ENCODE results near the gene FGFR2.

The FGFR2 gene

DNA sequence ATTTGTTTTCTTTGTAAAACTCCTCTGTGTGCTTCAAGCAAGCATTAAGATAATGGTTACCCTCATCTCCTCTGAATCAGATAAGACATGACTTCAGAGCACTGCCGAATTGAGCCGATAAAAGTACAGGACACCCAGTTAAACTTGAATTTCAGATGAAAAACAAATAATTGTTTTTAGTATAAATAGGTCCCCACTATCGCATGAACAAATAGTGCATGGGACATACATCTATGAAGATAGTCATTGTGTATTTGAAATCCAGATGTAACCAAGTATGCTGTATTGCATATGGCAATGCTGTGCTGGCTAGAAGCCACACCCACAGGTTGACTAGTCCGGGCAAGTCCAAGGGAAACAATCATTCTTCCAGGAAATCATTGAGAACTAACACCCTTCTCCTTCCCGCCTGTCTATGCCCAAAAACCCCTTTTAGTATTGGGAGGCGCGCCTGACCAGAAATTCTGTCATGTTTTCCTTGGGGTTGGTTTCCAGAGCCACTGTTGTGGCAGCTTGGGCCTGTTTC is 12.6 kb upstream of the FGFR2 start:
- no peak for DNase-seq (ENCODE audit: low read depth)

DNA sequence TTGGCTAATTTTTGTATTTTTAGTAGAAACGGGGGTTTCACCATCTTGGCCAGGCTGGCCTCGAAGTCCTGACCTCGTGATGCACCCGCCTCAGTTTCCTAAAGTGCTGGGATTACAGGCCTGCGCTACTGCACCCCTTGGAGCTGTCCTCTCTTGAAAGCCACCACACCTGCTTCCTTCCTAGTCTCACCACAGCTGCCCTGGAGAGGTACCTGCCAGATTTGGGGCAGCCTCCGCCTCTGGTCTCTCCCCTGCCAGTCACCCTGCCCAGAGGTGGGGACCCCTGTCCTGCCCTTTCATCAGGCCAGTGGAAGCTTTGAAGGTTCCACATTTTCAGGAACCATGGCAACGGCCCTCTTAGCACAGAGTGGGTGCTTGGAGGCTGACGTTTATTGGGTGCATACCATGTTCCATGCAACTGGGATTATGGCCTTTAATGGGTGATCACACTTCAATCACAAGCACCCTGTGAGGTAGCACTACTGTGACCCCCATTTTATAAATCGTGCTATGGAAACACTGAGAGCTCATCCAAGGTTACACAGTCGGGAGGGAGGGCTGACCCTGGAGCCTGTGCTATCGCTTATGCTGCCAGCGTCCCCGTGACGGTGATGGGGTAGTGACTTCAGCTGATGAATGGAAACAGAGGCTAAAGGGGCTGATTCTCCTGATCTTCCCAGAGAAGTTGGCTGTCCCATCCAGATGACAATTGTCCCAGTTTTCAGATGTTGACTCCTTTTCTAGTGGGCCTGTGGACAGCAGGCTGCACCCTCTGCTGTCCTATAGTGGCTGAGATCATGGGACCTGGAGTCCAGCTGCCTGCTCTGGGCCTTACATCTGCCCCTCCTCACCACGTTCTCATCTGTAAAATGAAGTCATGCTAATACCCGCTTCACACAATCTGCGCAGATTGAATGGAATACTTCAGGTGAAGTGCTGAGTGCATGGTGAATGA is 11.5 kb upstream of the FGFR2 start:
- no peak for DNase-seq (ENCODE audit: low read depth)

DNA sequence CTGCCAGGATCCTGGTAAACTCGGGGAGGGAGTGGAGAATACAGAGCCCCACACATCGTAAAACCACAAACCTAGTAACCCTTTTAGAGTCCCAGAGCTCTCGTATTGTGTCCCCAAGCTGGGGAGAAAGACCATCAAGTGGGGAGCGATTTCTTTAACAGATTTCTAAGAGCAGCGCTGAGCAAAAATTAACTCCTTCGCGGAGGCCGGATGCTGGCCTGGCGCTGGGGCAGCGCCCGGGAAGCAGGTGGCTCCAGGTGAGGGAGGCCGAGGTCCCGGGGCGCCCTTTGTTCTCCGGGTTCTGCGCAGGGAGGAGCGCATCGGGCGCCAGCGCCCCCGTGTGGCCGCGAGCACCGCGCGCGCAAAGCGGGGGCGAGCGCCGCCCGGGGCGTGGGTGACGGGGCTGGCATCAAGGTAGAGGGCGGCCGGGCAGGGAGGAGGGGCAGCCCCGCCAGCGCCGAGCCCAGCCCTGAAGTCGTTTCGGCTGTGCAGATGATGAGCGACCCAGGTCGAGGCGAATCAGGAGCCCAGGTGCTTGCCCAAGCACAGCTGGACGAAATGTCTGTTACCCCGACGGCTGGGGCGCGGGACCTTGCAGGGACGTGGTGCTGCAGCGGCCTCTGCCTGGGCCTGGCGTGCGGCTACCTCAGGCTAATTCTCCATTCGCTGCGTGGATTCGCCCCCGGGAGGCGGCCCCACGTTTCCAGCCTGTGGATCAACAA is 10.4 kb upstream of the FGFR2 start:
- no peak for DNase-seq (ENCODE audit: low read depth)

DNA sequence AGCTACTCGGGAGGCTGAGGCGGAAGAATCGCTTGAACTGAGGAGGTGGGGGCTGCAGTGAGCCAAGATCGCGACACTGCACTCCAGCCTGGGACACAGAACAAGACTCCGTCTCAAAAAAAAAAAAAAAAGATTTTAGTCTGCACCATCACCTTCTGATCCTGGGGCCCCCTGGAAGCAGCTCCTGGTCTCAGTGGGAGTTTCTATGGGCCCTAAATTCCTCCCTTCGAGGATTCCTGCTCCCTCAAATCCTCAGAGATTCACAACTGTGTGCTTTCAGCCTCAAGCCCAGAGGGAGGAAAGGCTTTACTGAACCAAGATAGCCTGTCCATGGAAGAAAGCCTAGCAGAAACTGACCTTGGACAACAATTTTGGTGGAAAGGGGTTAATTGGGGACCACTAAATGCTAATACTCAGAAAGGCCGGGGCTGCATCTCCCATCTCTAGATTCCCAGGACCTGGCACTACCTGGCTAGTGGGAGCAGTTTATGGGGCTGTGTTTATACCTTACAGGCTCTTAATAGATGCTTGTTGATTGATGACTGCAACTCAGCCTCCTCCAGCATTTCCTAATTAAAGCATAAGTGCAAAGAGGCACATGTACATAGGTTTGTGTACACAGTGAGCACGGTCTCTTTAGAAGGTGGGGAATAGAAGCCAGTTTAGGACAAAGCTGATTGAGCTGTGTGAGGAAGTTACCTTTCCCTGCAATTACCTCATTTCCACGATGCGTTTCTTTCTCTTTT is 9.2 kb upstream of the FGFR2 start:
- no peak for DNase-seq (ENCODE audit: low read depth)

DNA sequence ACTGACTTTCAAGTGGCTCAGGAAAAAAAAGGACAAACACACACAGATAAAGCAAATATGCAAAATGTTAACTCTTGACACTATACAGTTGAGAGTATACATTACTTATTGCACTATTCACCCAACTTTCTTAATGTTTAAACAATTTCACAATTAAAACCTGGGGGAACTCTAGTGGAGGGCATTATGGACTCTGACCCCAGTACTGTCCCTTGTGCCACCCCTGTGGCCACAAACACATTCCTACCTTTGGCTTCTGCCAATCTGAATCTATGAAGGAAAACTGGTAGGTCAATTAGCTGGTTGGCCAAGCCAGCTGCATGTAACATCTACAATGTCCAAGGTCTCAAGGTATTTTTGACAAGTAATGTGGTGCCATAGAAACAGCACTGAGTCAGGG is 7.5 kb upstream of the FGFR2 start:
- DNase-seq (ENCODE audit: low read depth) = no peak

DNA sequence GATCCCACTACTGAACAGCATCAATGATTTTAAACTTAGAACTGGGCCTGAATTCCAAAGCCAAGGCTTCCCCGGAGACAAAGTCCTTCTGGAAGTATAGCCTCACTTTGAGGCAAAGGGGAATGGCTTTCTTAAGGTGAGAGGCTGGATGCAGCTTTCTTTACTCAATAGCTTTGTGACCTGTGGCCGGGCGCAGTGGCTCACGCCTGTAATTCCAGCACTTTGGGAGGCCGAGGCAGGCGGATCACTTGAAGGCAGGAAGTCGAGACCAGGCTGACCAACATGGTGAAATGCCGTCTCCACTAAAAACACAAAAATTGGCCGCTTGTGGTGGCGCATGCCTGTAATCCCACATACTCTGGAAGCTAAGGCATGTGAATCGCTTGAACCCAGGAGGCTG is 3.2 kb upstream of the FGFR2 start:
- no peak for DNase-seq (ENCODE audit: low read depth)

DNA sequence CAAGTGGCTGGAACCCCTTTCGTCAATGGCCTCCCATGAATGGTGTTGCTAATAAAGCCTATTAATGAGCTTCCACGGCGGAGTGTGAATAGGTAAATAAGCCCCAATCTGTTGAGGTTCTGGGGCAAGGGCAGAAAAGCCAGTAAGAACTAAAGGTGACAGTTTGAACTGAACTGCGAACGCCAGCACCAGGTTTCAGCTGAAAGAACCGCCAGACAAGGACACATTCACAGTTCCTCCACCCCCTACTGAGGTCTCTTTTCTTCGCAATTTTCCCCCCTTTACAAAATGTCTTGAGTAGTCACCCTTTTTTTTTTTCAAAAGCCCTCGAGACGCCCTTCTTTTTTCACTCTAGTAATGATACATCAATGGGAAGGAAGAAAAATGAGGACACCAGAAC is 2.4 kb upstream of the FGFR2 start:
- DNase-seq (ENCODE audit: low read depth) = no peak

DNA sequence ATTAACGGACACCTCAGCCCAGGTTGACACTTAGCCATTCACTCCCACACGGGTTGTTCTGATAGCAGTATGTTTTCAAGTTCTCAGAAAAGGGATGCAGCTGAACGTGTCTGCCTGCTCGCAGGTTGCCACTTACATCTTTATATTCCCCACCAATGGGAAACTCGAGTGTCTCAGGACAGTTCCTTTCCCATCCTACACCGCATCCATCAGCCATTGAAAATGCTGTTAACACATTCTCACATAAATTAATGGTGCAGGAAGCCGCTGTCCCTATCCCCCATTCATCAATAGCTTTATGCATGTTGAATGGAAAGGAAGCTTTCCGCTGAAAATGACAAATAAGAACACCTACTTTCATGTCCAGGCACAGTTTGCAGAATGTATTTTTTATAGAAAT is 1.7 kb upstream of the FGFR2 start:
- no peak for DNase-seq (ENCODE audit: low read depth)

DNA sequence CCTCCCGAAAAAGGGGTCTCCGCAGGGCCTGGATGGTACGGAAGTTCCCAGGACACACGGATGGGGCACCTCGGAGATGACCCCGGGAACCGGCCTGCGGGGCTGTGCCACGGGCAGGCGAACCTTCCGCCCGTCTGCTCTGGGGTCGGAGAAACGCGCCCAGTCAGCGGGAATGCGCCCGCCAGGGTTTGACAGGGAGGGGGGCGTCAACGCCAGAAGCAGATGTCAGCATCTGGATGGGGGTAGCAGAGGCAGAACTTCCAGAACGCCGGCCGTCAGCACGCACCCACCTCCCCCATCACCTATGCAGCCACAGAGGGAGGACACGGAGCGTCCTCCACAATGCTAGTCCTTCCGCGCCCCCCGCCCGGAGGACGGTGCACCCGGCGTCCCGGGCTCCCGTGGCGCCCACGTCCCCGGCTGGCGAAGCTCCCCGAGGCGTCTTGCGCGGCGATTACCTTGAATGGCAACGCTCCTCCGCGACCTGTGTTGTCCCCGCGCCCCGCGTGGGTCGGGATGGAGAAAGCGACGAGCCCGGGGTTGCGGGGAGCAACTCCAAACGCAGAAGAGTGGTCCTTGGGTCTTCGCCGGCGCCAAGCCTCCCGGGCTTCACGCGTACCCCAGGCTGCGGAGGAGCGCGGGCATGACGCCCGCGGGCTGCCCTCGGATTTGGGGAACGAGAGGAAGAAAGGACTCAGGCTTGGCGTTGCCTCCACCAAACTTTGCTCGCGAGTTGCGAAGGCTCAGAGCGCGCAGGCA is 561 bp downstream of the FGFR2 start:
- no peak for DNase-seq (ENCODE audit: low read depth)

DNA sequence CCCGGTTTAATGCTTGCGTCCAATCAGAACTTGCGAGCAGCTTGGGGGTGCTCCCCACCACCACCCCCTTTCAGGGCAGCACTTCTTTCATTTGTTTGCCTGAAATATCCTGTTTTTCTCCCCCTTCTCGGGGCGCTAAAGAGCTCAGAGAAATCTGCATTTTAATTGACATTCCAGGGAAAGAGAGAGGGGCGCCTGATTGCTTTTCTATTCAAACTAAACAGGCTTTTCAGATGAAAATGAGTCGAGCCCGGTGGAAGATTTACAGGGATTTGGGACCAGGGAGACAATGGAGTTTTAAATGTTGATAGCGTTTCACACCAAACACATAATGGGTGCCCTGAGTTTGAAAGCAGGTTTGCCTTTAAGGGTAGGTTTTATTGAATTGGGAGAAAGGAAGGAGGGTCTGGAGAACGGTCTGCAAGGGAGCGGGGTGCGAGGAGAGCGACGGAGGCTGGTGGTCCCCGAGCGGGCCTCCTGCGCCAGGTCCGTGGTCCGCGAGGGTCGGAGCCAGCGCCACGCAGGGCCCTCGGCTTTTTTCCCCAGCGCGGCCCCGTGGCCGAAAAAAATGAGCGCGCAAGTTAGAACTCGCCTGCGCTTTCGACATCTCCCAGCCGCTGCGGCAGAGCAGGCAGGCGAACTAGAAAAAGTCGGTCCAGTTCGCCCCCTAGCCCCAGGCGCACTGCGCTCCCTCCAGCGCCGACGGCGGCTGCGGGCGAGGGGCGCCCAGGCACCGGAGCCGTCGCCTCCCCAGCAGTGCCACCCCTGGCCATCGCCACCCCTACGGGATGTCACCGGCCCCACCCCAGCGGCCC is 1.3 kb downstream of the FGFR2 start:
- no peak for DNase-seq (ENCODE audit: low read depth)

DNA sequence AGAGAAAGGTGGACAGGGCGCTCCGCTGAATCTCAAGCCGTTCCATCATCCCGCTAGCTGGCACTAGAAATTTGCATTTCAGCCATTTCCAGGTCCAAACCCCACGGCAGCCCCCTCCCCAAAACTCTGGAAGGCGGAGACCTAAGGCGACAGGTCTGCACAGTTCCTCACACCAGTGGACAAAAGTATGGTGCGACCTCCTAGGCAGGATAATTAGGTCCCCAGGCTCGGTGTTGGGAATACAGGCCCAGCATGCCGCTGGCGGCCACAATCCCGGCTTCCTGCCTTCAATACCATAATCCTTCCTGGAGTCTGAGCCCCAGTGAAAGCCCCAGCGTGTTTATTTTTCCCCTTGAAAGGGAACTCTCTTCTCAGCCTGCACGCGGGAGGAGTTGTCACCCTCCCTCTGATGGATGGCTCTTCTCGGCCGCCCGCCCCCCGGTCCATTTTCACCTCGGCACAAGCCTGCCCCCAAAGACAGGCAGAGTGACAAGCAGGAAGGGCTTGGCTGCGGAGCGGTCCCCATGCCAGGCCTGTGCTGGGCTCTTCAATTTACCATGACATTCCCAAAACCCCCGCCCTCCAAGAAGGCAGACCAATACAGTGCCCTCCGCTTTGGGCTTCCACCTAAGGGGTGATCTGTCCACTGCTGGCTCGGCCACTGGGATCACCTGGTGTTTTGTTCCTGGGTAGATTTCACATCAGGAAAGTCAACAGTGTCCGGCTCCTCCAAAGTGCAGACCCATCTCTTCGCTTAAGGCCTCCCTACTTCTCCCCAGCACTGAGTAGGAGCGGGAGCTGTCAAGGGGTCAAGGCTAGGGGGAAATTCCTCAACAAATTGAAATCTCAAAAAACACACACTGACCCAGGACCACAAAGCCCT is 2.2 kb downstream of the FGFR2 start:
- no peak for DNase-seq (ENCODE audit: low read depth)

DNA sequence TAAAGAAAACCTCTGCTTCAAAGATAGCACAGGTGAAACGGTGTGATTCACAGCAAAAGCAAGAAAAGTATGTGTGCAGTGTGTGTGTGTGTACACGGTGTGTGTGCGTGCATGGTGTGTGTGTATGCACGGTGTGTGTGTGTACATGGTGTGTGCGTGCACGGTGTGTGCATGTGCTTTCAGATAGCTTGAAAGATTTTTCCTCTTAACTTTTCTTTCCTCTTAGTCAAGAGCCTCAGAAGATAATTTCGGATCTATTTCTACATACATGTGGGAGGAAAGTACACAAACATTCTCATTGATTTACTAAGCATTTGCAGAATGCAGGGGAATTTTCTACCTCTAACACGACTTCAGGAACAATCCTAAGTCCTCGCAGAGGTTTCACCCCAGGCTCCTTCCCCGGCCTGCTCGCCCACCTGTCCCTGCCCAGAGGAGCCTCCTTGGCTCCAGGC is 2.9 kb downstream of the FGFR2 start:
- no peak for DNase-seq (ENCODE audit: low read depth)

DNA sequence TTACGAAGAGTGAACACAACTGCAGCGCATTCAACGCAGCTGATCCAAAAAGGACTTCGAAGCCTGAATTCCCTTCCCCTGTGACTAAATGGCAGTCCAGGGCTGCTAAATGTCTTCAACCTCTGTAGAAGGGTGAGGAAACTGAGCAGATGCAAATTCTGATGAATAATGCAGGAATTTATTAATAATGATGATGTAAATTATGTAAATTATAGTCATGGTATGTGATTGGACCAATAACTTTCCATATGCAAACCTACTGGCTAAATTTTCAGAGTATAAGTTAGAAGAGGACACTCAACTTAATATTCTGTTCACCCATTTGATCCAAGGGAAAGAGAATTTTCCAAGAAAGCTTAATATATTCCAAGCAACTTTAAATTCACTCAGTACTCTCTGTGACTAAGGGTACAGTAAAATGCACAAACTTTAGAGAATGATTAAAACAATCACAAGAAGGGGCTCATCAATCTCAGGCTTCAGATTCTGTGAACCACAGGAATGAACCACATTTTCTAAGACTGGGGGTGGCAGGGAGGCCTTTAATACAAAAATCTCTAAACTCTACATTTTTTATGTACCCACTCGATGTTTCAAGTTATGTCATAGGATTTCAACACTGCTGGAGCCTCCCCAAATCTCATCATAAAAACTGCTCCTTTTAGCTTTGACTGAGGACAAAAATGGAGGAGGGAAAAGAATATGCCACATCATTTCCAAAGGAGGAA is 3.5 kb downstream of the FGFR2 start:
- no peak for DNase-seq (ENCODE audit: low read depth)

DNA sequence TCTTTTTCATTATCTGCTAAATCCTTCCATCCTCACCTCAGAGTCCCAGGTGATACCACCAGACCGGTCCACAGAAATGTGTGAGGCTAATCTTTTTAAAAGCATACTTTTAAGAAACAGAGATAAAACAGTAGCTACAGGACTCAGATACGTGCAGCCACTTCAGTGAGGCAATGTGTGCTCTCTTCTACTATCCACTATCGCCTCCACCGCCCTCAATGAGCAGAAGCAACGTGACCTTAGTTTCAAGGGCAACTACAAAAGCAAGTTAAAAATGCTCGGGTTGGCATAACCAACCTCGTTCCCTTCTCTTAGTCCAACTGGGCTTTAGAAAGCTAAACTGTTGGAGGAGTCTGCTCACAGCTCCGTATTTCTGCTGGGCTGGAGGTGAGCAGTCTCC is 4.2 kb downstream of the FGFR2 start:
- no peak for DNase-seq (ENCODE audit: low read depth)

DNA sequence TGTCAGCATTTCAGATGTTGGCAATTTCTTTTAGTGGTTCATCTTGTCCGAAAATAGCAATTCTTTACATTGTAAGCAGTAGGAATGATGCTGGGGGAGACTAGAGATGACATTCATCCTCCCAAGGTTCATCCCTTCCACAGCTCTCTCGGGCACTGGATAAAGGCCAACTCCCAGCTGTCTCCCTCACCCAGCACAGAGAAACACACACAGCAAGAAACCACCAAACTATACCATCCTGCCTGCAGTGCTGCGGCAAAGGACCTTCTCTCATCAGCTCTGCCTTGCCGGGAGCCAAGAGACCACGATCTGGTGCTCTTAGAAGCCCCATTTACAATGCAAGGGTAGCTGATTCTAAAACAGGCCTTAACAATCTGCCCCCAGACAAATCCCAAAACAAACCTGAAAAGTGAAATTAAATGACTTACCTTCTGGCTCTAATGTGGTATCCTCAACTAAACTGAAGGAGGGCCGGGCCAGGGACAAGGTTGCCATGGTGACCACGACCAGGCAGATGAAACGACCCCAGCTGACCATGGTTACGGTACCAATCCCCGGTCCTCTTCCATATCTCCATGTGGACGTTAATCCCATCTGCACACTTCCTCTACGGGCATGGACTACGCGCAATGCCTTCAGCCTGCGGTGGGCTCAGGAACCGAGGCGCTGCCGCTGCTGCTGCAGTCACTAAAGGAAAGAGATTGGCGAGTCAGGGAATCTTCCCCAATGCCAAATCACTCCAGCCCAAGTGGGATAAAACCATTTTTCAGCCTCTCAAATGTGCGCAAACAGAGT is 4.8 kb downstream of the FGFR2 start:
- no peak for DNase-seq (ENCODE audit: low read depth)

DNA sequence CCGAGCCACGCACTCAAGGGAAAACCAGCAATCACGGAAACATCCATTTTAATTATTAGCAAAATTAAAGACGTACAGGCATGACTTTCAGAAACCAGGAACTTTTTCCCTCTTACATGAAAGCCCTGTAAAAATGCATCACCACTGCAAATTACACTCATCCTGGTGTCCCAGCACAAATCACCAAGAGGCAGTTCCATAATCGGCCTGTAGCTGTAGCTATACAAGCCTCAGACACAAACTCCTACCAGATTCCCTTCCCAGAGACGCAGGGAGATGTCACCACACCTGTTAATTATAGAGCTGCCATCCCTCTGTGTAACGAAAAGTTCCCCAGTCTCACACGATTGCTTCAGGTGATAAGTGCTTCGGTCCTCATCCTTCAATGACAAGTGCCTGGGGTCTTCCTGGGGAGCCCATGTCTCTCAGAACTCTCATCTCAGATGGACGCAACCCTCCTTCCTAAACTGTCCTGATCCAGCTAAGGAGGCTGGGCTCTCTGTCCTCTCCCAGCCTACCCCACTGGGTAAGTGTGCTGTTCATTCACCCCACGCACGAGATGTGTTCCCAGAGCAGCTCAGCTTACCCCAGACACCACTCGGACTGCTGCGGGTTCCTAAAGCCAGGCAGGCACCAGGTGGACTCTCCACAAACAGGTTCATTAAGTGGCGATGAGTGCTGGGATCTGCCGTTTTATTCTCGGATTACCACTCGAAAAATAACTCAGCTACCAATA is 5.9 kb downstream of the FGFR2 start:
- no peak for DNase-seq (ENCODE audit: low read depth)

DNA sequence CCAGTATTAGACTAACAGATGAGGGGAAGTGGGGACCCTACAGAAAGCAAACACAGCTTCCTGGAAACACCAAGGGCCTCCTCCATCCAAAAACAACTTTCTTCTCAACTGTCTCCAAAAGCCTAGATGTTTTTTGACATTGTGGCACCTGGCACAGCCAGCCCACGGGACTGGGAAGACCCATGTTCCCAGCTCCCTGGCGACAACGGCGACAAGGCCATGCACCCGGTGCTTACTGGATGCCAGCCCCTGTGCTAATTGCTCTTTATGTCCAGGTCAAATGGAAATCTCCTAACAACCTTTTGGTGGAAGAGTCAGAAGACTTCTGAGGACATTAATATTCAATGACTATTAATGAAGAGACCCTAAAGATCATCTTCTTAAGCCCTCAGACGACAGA is 7.1 kb downstream of the FGFR2 start:
- DNase-seq (ENCODE audit: low read depth) = no peak

Data from ELR (cell line).